Fibroblast of pulmonary artery (primary cell): Measurements from ENCODE around the gene ARID4B.
"Not testable (repeated sequence)": the region's sequence is repeated elsewhere in the genome, so short reads cannot be mapped to it uniquely, and the experiment has no call there.

ENCODE experiments used
- DNase-seq: peaks from one replicate; pipeline ENCODE4 v3.0.0-alpha.2; 2010; ENCODE audit warnings: low read depth
- H3K4me3 ChIP-seq: replicated peaks from 2 replicates; pipeline ENCODE4 v1.5.1; 2011; ENCODE audit warnings: low read depth, mild to moderate bottlenecking, control low read depth, low read length, moderate library complexity
- CTCF ChIP-seq: IDR thresholded peaks from 2 replicates; pipeline ENCODE4 v1.5.1; 2011; ENCODE audit warnings: mild to moderate bottlenecking, control low read depth, low read length, inconsistent platforms; ENCODE audit errors: missing control alignments

Gene ARID4B

GRCh38 chr1:235226933-235227332 is 101.0 kb downstream of the ARID4B start:
- TF ChIP-seq CTCF, result no peak
- no peak overlapping the region for H3K4me3 ChIP-seq
- DNase-seq, result no peak

GRCh38 chr1:235225299-235225698 is 102.7 kb downstream of the ARID4B start:
- no peak for TF ChIP-seq CTCF
- DNase-seq, result no peak
- no peak overlapping the region for H3K4me3 ChIP-seq

- TF ChIP-seq CTCF, result no peak
- H3K4me3 ChIP-seq, result no peak overlapping the region
- no peak for DNase-seq
Observed at GRCh38 chr1:235221653-235222375, 106.2 kb downstream of the ARID4B start.

- no peak for DNase-seq
- H3K4me3 ChIP-seq, result no peak overlapping the region
- no peak for TF ChIP-seq CTCF
Observed at GRCh38 chr1:235215453-235215852, 112.5 kb downstream of the ARID4B start.

- H3K4me3 ChIP-seq, DNase-seq: not testable (repeated sequence)
Observed at GRCh38 chr1:235214962-235215361, 113.0 kb downstream of the ARID4B start.

GRCh38 chr1:235213752-235214151 is 114.2 kb downstream of the ARID4B start:
- H3K4me3 ChIP-seq, result no peak overlapping the region
- DNase-seq, result no peak
- TF ChIP-seq CTCF, result no peak

GRCh38 chr1:235211517-235211916 is 116.5 kb downstream of the ARID4B start:
- TF ChIP-seq CTCF, result no peak
- H3K4me3 ChIP-seq, result no peak overlapping the region
- DNase-seq, result no peak

GRCh38 chr1:235207209-235207565 is 120.8 kb downstream of the ARID4B start:
- no peak for TF ChIP-seq CTCF
- DNase-seq, result no peak
- H3K4me3 ChIP-seq, result no peak overlapping the region
